Activated naive CD8-positive, alpha-beta T cell treated with anti-CD3 and anti-CD28 coated beads, Interleukin-2, amount 50 U/mL, for 24 hours (primary cell): ENCODE results near the gene XPNPEP2.
"Not testable (repeated sequence)": the region's sequence is repeated elsewhere in the genome, so short reads cannot be mapped to it uniquely, and the experiment has no call there.

Experiments used
- ATAC-seq: fragments of 150-1000 bp; cut with Tn5 transposase; one replicate; pipeline ENCODE4 v1.10.0; 2021
- DNase-seq: peaks from one replicate; pipeline ENCODE4 v3.0.0; 2021
- H3K27ac Mint-ChIP-seq: one replicate; pipeline ENCODE4 v1.8.0; 2021; ENCODE audit warnings: mild to moderate bottlenecking, mixed read lengths
- H3K27me3 Mint-ChIP-seq: one replicate; pipeline ENCODE4 v1.8.0; 2021; ENCODE audit warnings: mixed read lengths
- H3K36me3 Mint-ChIP-seq: one replicate; pipeline ENCODE4 v1.8.0; 2021; ENCODE audit warnings: low read depth, mixed read lengths
- H3K4me1 Mint-ChIP-seq: one replicate; pipeline ENCODE4 v1.8.0; 2021; ENCODE audit warnings: mixed read lengths
- H3K4me3 Mint-ChIP-seq: one replicate; pipeline ENCODE4 v1.8.0; 2021; ENCODE audit warnings: mild to moderate bottlenecking, moderate library complexity, mixed read lengths
- H3K9me3 Mint-ChIP-seq: one replicate; pipeline ENCODE4 v1.8.0; 2021; ENCODE audit warnings: mixed read lengths

Gene XPNPEP2

GRCh38 chrX:129731228-129731627 lies 7.6 kb upstream of the XPNPEP2 start:
- no peaks in the 10 kb centered on the region for H3K36me3 Mint-ChIP-seq
- ATAC-seq (no peak), DNase-seq (no peak)
- H3K4me3 Mint-ChIP-seq: no peak overlapping the region
- no peaks in the 10 kb centered on the region for H3K27me3 Mint-ChIP-seq
- H3K27ac Mint-ChIP-seq: no peak overlapping the region
- no peaks in the 10 kb centered on the region for H3K9me3 Mint-ChIP-seq
- peaks cover 18% of the 10 kb centered on the region for H3K4me1 Mint-ChIP-seq

- DNase-seq: no peak
- no peak overlapping the region for H3K27ac Mint-ChIP-seq
- no peaks in the 10 kb centered on the region for H3K9me3 Mint-ChIP-seq
- no peak for ATAC-seq
- H3K4me1 Mint-ChIP-seq: peaks cover 30% of the 10 kb centered on the region
- H3K4me3 Mint-ChIP-seq: no peak overlapping the region
- no peaks in the 10 kb centered on the region for H3K36me3 Mint-ChIP-seq
- H3K27me3 Mint-ChIP-seq: no peaks in the 10 kb centered on the region
These were observed 5.9 kb upstream of the XPNPEP2 start for GRCh38 chrX:129732857-129733256.

GRCh38 chrX:129733335-129733734 lies 5.4 kb upstream of the XPNPEP2 start:
- ATAC-seq (no peak), DNase-seq (no peak)
- no peak overlapping the region for H3K27ac Mint-ChIP-seq
- H3K9me3 Mint-ChIP-seq: no peaks in the 10 kb centered on the region
- no peak overlapping the region for H3K4me3 Mint-ChIP-seq
- H3K36me3 Mint-ChIP-seq: no peaks in the 10 kb centered on the region
- H3K27me3 Mint-ChIP-seq: no peaks in the 10 kb centered on the region
- H3K4me1 Mint-ChIP-seq: peaks cover 34% of the 10 kb centered on the region

- Mint-ChIP-seq H3K27ac (peak overlapping the region; percentile 35), H3K27me3 (no peaks in the 10 kb centered on the region), H3K4me1 (peaks cover 31% of the 10 kb centered on the region), H3K9me3 (no peaks in the 10 kb centered on the region), H3K4me3 (no peak overlapping the region), H3K36me3 (no peaks in the 10 kb centered on the region)
- peak; percentile 79 for ATAC-seq
- no peak for DNase-seq
These were observed 2.3 kb upstream of the XPNPEP2 start for GRCh38 chrX:129736491-129736890.

- Mint-ChIP-seq H3K27me3 (no peaks in the 10 kb centered on the region), H3K4me1 (peaks cover 38% of the 10 kb centered on the region), H3K4me3 (no peak overlapping the region), H3K36me3 (no peaks in the 10 kb centered on the region), H3K27ac (no peak overlapping the region), H3K9me3 (no peaks in the 10 kb centered on the region)
- DNase-seq (no peak), ATAC-seq (no peak)
These were observed 863 bp upstream of the XPNPEP2 start for GRCh38 chrX:129737916-129738315.

- ATAC-seq (no peak), DNase-seq (no peak)
- Mint-ChIP-seq H3K27ac (no peak overlapping the region), H3K36me3 (no peaks in the 10 kb centered on the region), H3K4me3 (no peak overlapping the region), H3K27me3 (no peaks in the 10 kb centered on the region), H3K4me1 (peaks cover 53% of the 10 kb centered on the region), H3K9me3 (no peaks in the 10 kb centered on the region)
These were observed 799 bp downstream of the XPNPEP2 start for GRCh38 chrX:129739578-129739977.

GRCh38 chrX:129741880-129742758 lies 3.3 kb downstream of the XPNPEP2 start:
- no peaks in the 10 kb centered on the region for H3K27me3 Mint-ChIP-seq
- DNase-seq (no peak), ATAC-seq (no peak)
- H3K4me1 Mint-ChIP-seq: peaks cover 52% of the 10 kb centered on the region
- H3K36me3 Mint-ChIP-seq: no peaks in the 10 kb centered on the region
- no peak overlapping the region for H3K4me3 Mint-ChIP-seq
- peak overlapping the region; percentile 62 for H3K27ac Mint-ChIP-seq
- no peaks in the 10 kb centered on the region for H3K9me3 Mint-ChIP-seq

GRCh38 chrX:129742759-129743152 lies 4.0 kb downstream of the XPNPEP2 start:
- H3K4me1 Mint-ChIP-seq: peaks cover 48% of the 10 kb centered on the region
- not testable (repeated sequence) for H3K36me3 Mint-ChIP-seq, H3K27me3 Mint-ChIP-seq, ATAC-seq, H3K9me3 Mint-ChIP-seq, DNase-seq, H3K27ac Mint-ChIP-seq
- peak overlapping the region; percentile 1 for H3K4me3 Mint-ChIP-seq

- H3K4me3 Mint-ChIP-seq: no peak overlapping the region
- H3K9me3 Mint-ChIP-seq: no peaks in the 10 kb centered on the region
- peaks cover 41% of the 10 kb centered on the region for H3K4me1 Mint-ChIP-seq
- H3K27me3 Mint-ChIP-seq: no peaks in the 10 kb centered on the region
- H3K27ac Mint-ChIP-seq: no peak overlapping the region
- ATAC-seq (no peak), DNase-seq (no peak)
- H3K36me3 Mint-ChIP-seq: no peaks in the 10 kb centered on the region
These were observed 5.0 kb downstream of the XPNPEP2 start for GRCh38 chrX:129743821-129744220.

- Mint-ChIP-seq H3K4me3 (no peak overlapping the region), H3K36me3 (no peaks in the 10 kb centered on the region), H3K9me3 (no peaks in the 10 kb centered on the region), H3K4me1 (peaks cover 41% of the 10 kb centered on the region), H3K27ac (peak overlapping the region; percentile 42), H3K27me3 (no peaks in the 10 kb centered on the region)
- DNase-seq (peak; percentile 35), ATAC-seq (peak; percentile 72)
These were observed 6.1 kb downstream of the XPNPEP2 start for GRCh38 chrX:129744861-129745321.

GRCh38 chrX:129746557-129747470 lies 8.0 kb downstream of the XPNPEP2 start:
- no peak for DNase-seq
- ATAC-seq: no peak
- Mint-ChIP-seq H3K27ac (no peak overlapping the region), H3K36me3 (no peaks in the 10 kb centered on the region), H3K4me3 (no peak overlapping the region), H3K4me1 (peaks cover 37% of the 10 kb centered on the region), H3K27me3 (no peaks in the 10 kb centered on the region), H3K9me3 (no peaks in the 10 kb centered on the region)

GRCh38 chrX:129747533-129747932 lies 8.8 kb downstream of the XPNPEP2 start:
- no peak for DNase-seq

GRCh38 chrX:129748305-129748704 lies 9.5 kb downstream of the XPNPEP2 start:
- no peak for DNase-seq
- ATAC-seq: no peak
- H3K4me1 Mint-ChIP-seq: peaks cover 29% of the 10 kb centered on the region

More at GRCh38 chrX:129747533-129747932, 8.8 kb downstream of the XPNPEP2 start:
- no peaks in the 10 kb centered on the region for H3K36me3 Mint-ChIP-seq
- no peaks in the 10 kb centered on the region for H3K27me3 Mint-ChIP-seq
- peaks cover 35% of the 10 kb centered on the region for H3K4me1 Mint-ChIP-seq
- H3K9me3 Mint-ChIP-seq: no peaks in the 10 kb centered on the region
- no peak for ATAC-seq
- no peak overlapping the region for H3K4me3 Mint-ChIP-seq
- no peak overlapping the region for H3K27ac Mint-ChIP-seq

GRCh38 chrX:129749069-129749468 lies 10.3 kb downstream of the XPNPEP2 start:
- H3K9me3 Mint-ChIP-seq: no peaks in the 10 kb centered on the region
- no peak overlapping the region for H3K4me3 Mint-ChIP-seq
- no peaks in the 10 kb centered on the region for H3K27me3 Mint-ChIP-seq
- no peaks in the 10 kb centered on the region for H3K36me3 Mint-ChIP-seq
- no peak overlapping the region for H3K27ac Mint-ChIP-seq
- no peak for ATAC-seq
- DNase-seq: no peak
- H3K4me1 Mint-ChIP-seq: peaks cover 23% of the 10 kb centered on the region

More at GRCh38 chrX:129748305-129748704, 9.5 kb downstream of the XPNPEP2 start:
- no peaks in the 10 kb centered on the region for H3K36me3 Mint-ChIP-seq
- no peak overlapping the region for H3K4me3 Mint-ChIP-seq
- H3K27ac Mint-ChIP-seq: no peak overlapping the region
- H3K27me3 Mint-ChIP-seq: no peaks in the 10 kb centered on the region
- no peaks in the 10 kb centered on the region for H3K9me3 Mint-ChIP-seq
